MCF 10A (cell line): ENCODE results near the gene SLC12A9. TPM values are rescaled to one million over a fixed set of nuclear protein-coding genes. Genes with fewer than 3 reads are reported as not detected.

Experiments used
- BruUV-seq: library from RNA; stranded (reverse); fragments of 400-500 nt; replicated peaks from 2 replicates; lab custom pipeline; 2021; lab: Mats Ljungman, UMichigan
- CTCF ChIA-PET: fragments of 300-600 bp; sonication (Branson Sonifier 250); formaldehyde crosslinking; extraction: SDS; loops from one replicate; lab custom pipeline; 2021; ENCODE audit warnings: antibody characterized with exemption, inconsistent platforms; lab: Yijun Ruan, JAX
- POLR2A ChIA-PET: fragments of 300-600, 350-650 bp; sonication (Branson Sonifier 250); formaldehyde crosslinking; extraction: SDS; loops from one replicate; lab custom pipeline; 2020; ENCODE audit warnings: antibody characterized with exemption, inconsistent platforms; lab: Yijun Ruan, JAX
- DNase-seq: peaks from one replicate; pipeline ENCODE4 v3.0.0-alpha.2; 2018; ENCODE audit not compliant: unreplicated experiment
- H3K27ac Mint-ChIP-seq: one replicate; pipeline ENCODE4 v1.8.0; 2022; ENCODE audit warnings: mild to moderate bottlenecking, low read depth, mixed read lengths; ENCODE audit not compliant: unreplicated experiment
- H3K27me3 Mint-ChIP-seq: one replicate; pipeline ENCODE4 v1.8.0; 2022; ENCODE audit warnings: mixed read lengths; ENCODE audit not compliant: insufficient read depth, unreplicated experiment
- H3K36me3 Mint-ChIP-seq: one replicate; pipeline ENCODE4 v1.8.0; 2022; ENCODE audit warnings: mild to moderate bottlenecking, moderate library complexity, mixed read lengths; ENCODE audit not compliant: insufficient read depth, unreplicated experiment
- H3K4me1 Mint-ChIP-seq: one replicate; pipeline ENCODE4 v1.8.0; 2022; ENCODE audit warnings: mixed read lengths; ENCODE audit not compliant: insufficient read depth, unreplicated experiment
- H3K4me3 Mint-ChIP-seq: one replicate; pipeline ENCODE4 v1.8.0; 2022; ENCODE audit warnings: mild to moderate bottlenecking, moderate library complexity, mixed read lengths; ENCODE audit not compliant: unreplicated experiment
- H3K9me3 Mint-ChIP-seq: one replicate; pipeline ENCODE4 v1.8.0; 2022; ENCODE audit warnings: mixed read lengths; ENCODE audit not compliant: unreplicated experiment
- intact Hi-C: fragments of 100-400 bp; cut with micrococcal nuclease; formaldehyde crosslinking; loops from 2 replicates; pipeline ENCODE4 v1.14.1; 2022
- total RNA-seq: library from RNA; stranded (reverse); gene quantifications from 2 replicates; pipeline ENCODE4 v1.2.3, GENCODE V29; 2022
- TF ChIP-seq, protein P1 (sequence below): fragments of 200-600 bp; IDR thresholded peaks from one replicate; pipeline ENCODE4 v1.8.0; 2022; ENCODE audit warnings: antibody characterized with exemption, mild to moderate bottlenecking; ENCODE audit not compliant: unreplicated experiment

The SLC12A9 gene
- total RNA-seq, 1 experiment from 2014 or later, result 19.2 TPM

DNA sequence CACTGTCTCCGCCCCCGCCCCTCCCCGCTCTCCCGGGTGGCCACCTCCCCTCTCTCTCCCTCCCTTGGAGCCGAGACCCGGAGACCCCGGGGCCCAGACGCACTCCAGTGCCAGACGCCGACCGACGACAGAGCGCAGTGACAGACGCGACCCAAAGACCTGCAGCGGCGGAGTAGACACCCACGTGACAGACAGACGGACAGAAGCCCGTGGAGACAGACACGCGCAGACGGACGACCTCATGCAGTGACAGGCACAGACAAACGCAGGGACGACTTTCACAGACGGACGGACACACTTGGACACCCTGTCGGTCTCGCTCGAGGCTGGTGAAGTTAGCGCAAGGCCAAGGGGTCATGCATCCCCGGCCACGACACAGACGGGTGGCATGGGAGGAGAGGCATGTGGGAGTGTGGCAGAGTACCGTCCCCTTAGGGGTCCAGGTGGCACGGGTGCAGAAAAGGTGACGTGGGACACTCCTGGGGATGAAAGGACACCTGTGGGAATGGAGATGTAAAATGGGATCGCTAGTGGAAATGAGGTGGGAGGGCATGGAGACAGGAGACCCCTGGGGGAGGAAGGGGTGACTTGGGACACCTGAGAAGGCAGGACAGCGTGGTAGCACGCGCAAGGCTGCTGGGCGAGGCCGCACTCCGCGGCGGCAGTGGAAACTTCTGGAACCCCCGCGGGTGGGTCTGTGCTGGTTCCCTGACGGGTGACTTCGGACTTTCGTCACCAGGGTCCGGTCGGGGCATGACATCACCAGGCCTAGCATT, 43.6 kb downstream of the SLC12A9 start:
- intact Hi-C loops, result loop anchor here (2.0 kb wide), 1 partner anchor 387 kb away; no protein-coding TSS in a partner anchor
- Mint-ChIP-seq H3K9me3 (no peaks in the 10 kb centered on the region), H3K36me3 (no peaks in the 10 kb centered on the region), H3K4me1 (peaks cover 12% of the 10 kb centered on the region), H3K27ac (no peak overlapping the region), H3K27me3 (peaks cover 32% of the 10 kb centered on the region), H3K4me3 (peak overlapping the region; percentile 65)
- CTCF ChIA-PET, result interaction anchor here (0.6 to 3.9 kb wide), 3 partner anchors 134 to 164 kb away, joined by 3 to 47 read pairs (median 4); no protein-coding TSS in a partner anchor
- BruUV-seq, result no TSS peak
- POLR2A ChIA-PET, result no interaction called here
- no peak for DNase-seq
- TF ChIP-seq, protein P1, sequence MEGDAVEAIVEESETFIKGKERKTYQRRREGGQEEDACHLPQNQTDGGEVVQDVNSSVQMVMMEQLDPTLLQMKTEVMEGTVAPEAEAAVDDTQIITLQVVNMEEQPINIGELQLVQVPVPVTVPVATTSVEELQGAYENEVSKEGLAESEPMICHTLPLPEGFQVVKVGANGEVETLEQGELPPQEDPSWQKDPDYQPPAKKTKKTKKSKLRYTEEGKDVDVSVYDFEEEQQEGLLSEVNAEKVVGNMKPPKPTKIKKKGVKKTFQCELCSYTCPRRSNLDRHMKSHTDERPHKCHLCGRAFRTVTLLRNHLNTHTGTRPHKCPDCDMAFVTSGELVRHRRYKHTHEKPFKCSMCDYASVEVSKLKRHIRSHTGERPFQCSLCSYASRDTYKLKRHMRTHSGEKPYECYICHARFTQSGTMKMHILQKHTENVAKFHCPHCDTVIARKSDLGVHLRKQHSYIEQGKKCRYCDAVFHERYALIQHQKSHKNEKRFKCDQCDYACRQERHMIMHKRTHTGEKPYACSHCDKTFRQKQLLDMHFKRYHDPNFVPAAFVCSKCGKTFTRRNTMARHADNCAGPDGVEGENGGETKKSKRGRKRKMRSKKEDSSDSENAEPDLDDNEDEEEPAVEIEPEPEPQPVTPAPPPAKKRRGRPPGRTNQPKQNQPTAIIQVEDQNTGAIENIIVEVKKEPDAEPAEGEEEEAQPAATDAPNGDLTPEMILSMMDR, result no peak

DNA sequence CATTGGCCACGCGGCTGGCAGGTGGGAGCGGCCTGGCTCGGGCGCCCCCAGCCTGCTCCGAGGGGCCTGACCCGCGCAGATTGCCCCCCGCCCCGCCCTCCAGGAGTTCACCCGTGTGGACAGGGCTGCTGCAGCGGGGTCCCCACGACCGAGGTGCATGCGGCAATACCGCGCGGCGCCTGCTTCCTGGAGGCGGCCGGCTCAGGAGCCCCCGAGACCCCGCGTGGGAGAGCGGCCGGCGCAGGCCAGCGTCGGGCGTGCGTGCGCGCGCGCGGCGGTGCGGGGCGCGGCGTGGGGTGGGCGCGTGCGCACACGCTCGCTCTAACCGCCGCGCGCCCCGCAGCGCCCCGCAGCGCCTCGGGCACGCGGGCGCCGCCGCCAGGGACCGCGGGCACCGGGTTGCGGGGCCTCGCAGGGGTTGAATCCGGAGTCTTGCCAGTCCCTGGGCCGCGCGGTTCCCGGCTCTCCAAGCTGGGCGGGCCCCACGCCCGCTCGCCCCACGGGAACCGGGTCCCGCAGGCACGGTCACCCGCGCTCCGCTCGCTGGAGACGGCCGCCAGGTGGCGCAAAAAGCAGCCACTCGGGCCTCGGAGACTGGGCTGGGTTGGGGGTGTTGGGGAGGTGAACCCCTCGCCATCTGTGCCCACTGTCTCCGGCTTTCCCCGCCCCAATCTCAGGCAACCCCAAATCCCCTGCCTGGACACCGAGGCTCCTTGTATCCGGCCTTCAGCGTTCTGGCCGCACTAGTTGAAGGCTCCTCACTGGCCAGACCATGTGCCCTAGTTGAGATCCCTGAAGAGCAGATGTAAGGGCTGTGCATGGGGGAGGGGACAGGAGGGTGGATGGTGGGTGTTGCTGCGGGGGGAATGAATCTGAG, 44.5 kb downstream of the SLC12A9 start:
- ChIA-PET CTCF (interaction anchor here (0.6 to 7.1 kb wide), 6 partner anchors 133 to 229 kb away, joined by 3 to 64 read pairs (median 4); no protein-coding TSS in a partner anchor), POLR2A (interaction anchor here (0.6 kb wide), 1 partner anchor 153 kb away, joined by 3 read pairs; no protein-coding TSS in a partner anchor)
- H3K4me3 Mint-ChIP-seq, result no peak overlapping the region
- H3K4me1 Mint-ChIP-seq, result peaks cover 6% of the 10 kb centered on the region
- no peak overlapping the region for H3K27ac Mint-ChIP-seq
- H3K27me3 Mint-ChIP-seq, result peaks cover 36% of the 10 kb centered on the region
- no TSS peak for BruUV-seq
- no peaks in the 10 kb centered on the region for H3K36me3 Mint-ChIP-seq
- intact Hi-C loops, result loop anchor here (1.0 kb wide), 2 partner anchors 162 to 180 kb away; no protein-coding TSS in a partner anchor
- H3K9me3 Mint-ChIP-seq, result no peaks in the 10 kb centered on the region
- TF ChIP-seq, protein P1, result peak; percentile 75
- DNase-seq, result no peak

DNA sequence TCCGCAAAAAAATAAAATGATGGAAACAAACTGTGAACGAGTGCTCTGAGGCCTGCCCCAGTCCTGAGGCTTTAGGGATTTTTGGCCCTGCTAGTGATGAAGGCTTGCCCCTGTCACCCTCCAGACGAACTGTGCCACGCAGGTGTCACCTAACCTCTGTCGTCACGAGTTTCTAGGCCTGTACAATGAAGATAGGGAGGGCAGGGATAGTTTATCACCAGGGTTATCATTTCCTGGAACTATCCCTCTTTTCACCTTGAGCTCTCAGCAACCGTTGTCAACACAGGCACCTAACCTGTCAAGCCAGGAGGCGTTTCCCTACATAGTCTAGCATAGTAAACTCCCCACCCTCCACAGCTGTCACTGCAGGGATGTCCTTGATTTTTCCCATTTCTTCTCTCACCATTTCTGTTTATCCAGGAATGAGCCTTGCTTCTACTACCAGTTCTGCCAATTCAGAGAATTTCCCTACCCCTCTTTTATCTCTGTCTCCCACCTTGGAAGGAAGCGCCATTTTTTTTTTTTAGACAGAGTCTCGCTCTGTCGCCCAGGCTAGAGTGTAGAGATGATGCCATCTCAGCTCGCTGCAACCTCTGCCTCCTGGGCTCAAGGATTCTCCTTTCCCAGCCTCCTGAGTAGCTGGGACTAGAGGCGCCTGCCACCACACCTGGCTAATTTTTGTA, 45.4 kb downstream of the SLC12A9 start:
- Mint-ChIP-seq H3K4me1 (peaks cover 6% of the 10 kb centered on the region), H3K27ac (no peak overlapping the region), H3K36me3 (no peaks in the 10 kb centered on the region), H3K4me3 (no peak overlapping the region), H3K27me3 (peaks cover 36% of the 10 kb centered on the region), H3K9me3 (no peaks in the 10 kb centered on the region)
- no peak for DNase-seq
- CTCF ChIA-PET, result interaction anchor here (0.5 to 7.1 kb wide), 14 partner anchors 16 to 393 kb away, joined by 3 to 64 read pairs (median 3); no protein-coding TSS in a partner anchor
- POLR2A ChIA-PET, result interaction anchor here (0.6 kb wide), 1 partner anchor 152 kb away, joined by 3 read pairs; no protein-coding TSS in a partner anchor
- BruUV-seq, result no TSS peak
- TF ChIP-seq, protein P1, result no peak
- intact Hi-C loops, result loop anchor here (1.0 to 2.0 kb wide), 3 partner anchors 161 to 393 kb away; no protein-coding TSS in a partner anchor
